Measurements from ENCODE around the gene POU6F2.
"Not testable (repeated sequence)": the region's sequence is repeated elsewhere in the genome, so short reads cannot be mapped to it uniquely, and the experiment has no call there.

POU6F2 gene

DNA sequence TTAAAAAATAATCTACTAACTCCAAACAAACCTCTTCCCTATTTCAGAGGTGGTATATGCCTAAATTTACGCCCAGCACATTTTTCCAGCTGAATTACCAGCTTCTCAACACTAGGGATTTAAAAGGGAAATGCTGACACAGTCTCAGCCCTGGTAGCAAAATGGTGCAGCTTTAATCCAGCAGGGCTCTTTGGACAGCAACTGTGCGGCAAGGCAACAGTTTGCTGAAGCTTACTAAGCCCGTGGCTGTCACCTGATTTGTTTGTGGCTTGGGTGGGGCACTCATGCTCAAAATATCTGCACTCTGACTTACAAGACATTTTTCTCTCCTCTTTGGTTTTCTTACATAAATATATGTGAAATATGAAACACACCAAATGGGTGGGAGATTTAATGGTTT, 206.7 kb downstream of the POU6F2 start:
- H3K4me3 ChIP-seq (replicated peaks in 1 of 2; ENCODE audit: low read depth in 2 of 2, low read length in 2 of 2), result no peak overlapping the region
- TF ChIP-seq, protein P1, sequence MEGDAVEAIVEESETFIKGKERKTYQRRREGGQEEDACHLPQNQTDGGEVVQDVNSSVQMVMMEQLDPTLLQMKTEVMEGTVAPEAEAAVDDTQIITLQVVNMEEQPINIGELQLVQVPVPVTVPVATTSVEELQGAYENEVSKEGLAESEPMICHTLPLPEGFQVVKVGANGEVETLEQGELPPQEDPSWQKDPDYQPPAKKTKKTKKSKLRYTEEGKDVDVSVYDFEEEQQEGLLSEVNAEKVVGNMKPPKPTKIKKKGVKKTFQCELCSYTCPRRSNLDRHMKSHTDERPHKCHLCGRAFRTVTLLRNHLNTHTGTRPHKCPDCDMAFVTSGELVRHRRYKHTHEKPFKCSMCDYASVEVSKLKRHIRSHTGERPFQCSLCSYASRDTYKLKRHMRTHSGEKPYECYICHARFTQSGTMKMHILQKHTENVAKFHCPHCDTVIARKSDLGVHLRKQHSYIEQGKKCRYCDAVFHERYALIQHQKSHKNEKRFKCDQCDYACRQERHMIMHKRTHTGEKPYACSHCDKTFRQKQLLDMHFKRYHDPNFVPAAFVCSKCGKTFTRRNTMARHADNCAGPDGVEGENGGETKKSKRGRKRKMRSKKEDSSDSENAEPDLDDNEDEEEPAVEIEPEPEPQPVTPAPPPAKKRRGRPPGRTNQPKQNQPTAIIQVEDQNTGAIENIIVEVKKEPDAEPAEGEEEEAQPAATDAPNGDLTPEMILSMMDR (IDR thresholded peaks at IDR 0.05; ENCODE audit: low read depth, low read length), result no peak
- no peak for DNase-seq (ENCODE audit: low read depth in 2 of 2)

DNA sequence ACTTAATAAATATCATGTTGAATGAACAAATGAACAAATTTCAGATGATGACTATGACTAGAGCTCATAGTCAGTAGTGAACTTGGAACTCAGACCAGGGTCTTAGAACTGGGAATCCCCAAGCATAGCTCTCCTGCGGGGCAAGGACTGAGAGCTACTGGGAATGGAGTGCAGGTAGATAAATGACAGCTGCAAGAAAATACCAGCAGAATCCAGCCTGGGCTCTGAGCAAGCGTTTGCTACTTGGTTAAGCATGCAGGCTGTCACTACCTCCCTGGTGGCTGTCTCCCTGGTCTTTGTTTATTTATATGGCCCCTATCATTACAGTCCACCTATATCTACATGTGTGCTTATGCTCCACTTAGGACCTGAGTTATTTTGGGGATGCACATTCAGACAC, 208.4 kb downstream of the POU6F2 start:
- no peak for DNase-seq (ENCODE audit: low read depth in 2 of 2)
- TF ChIP-seq, protein P1 (IDR thresholded peaks at IDR 0.05; ENCODE audit: low read depth, low read length), result no peak
- no peak overlapping the region for H3K4me3 ChIP-seq (replicated peaks in 1 of 2; ENCODE audit: low read depth in 2 of 2, low read length in 2 of 2)

DNA sequence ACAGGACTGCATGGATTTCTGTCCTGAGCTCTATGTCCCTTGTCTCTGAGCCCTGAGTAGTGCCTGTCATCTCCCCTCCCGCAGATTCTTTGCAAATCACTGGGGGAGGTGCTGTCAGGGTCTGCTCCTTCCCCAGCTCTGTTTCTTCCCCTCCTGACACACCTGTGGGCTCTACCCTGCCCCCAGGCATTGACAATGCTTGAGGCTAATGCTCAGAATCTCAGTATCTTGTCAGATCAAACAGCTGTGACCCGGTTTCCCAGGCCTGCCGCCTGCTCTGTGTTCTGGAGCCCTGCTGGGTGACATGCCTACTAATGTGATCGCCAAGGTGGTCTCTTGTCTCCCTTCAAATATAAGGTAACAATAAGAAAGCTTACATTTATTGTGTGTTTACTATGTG, 209.0 kb downstream of the POU6F2 start:
- no peak for DNase-seq (ENCODE audit: low read depth in 2 of 2)
- TF ChIP-seq, protein P1 (IDR thresholded peaks at IDR 0.05; ENCODE audit: low read depth, low read length), result no peak
- no peak overlapping the region for H3K4me3 ChIP-seq (replicated peaks in 1 of 2; ENCODE audit: low read depth in 2 of 2, low read length in 2 of 2)

DNA sequence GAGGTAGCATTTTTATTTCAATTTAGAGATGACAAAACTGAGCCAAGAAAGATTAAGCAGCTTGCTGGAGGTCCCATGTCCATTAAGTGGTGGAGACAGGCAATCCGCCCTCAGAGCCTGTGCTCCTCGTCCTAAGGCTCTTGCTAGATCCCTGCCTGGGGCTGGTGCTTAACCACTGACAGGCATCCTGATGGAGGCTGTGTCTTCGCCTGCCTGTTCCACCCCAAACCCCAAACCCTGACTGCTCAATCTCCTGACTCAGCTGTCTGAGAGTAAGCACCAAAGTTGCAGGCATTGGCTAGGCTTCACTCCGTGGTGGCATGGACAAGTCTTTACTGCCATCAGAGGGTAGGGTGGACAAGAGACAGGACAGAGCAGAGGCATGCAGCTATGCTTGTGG, 209.4 kb downstream of the POU6F2 start:
- TF ChIP-seq, protein P1 (IDR thresholded peaks at IDR 0.05; ENCODE audit: low read depth, low read length), result no peak
- no peak for DNase-seq (ENCODE audit: low read depth in 2 of 2)
- no peak overlapping the region for H3K4me3 ChIP-seq (replicated peaks in 1 of 2; ENCODE audit: low read depth in 2 of 2, low read length in 2 of 2)

DNA sequence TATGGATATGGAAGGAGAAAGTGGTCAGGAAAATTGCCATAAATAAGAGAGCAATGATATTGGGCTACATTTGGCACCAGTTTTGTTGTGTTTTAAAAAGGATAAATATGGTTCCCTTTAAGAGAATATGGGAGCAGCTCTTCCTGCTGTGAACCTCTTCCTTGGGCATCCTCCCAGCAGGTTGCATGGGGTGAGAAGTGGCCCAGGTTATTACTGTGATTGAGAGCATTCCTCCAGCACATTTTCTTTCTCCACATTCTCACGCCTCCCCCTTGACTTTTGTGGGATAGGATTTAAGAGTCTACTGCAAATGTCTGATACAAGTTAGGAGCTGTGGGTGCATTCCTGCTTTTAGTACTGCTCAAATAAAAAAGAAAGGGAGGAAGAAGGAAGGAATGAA, 214.8 kb downstream of the POU6F2 start:
- TF ChIP-seq, protein P1 (IDR thresholded peaks at IDR 0.05; ENCODE audit: low read depth, low read length), result no peak
- DNase-seq (ENCODE audit: low read depth in 2 of 2), result no peak
- no peak overlapping the region for H3K4me3 ChIP-seq (replicated peaks in 1 of 2; ENCODE audit: low read depth in 2 of 2, low read length in 2 of 2)

DNA sequence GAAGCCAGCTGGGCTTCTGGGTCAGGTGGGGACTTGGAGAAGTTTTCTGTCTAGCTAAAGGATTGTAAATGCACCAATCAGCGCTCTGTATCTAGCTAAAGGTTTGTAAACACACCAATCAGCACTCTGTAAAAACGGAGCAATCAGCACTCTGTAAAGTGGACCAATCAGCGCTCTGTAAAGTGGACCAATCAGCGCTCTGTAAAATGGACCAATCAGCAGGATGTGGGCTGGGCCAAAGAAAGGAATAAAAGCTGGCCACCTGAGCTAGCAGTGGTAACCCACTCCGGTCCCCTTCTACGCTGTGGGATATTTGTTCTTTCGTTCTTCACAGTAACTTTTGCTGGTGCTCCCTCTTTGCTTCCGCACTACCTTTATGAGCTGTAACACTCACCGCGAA, 216.7 kb downstream of the POU6F2 start:
- not testable (repeated sequence) for DNase-seq (ENCODE audit: low read depth in 2 of 2); H3K4me3 ChIP-seq (replicated peaks in 1 of 2; ENCODE audit: low read depth in 2 of 2, low read length in 2 of 2)

DNA sequence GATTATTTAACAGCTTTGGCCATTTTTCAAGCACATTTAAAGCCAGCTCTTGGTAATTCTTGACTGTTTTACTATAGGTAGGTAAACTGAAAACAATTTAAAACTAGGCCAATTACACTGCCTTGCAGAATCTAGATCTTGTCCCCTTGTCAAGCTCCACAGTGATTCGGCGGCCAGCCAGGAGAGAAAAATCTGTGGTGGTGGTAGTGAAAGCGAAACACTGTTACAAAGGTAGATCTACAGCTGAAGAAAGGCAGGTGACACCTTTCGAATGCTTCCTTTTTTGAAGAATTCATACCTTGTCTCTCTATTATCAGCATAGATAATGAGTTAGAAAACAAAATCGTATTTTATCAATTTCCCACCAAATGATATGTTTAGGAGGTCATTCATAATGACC, 218.3 kb downstream of the POU6F2 start:
- no peak for DNase-seq (ENCODE audit: low read depth in 2 of 2)
- TF ChIP-seq, protein P1 (IDR thresholded peaks at IDR 0.05; ENCODE audit: low read depth, low read length), result no peak
- H3K4me3 ChIP-seq (replicated peaks in 1 of 2; ENCODE audit: low read depth in 2 of 2, low read length in 2 of 2), result no peak overlapping the region

All from cardiac fibroblast (primary cell).